WTC11 (cell line): ENCODE results near the gene ARAP2. TPM values are rescaled to one million over a fixed set of nuclear protein-coding genes. Genes with fewer than 3 reads are reported as not detected.

Source experiments
- ATAC-seq: fragments of 200-7000 bp; cut with Tn5 transposase; 2 replicates; pipeline ENCODE4 v1.10.0; 2021; ENCODE audit warnings: mild to moderate bottlenecking, moderate library complexity
- CTCF ChIA-PET: fragments of 300-600 bp; sonication (Branson Sonifier 250); formaldehyde crosslinking; loops from one replicate; lab custom pipeline; 2021; ENCODE audit warnings: antibody characterized with exemption; lab: Charles Lee
- POLR2A ChIA-PET: fragments of 350-600 bp; sonication (Branson Sonifier 250); formaldehyde crosslinking; loops from one replicate; lab custom pipeline; 2021; ENCODE audit warnings: antibody characterized with exemption; lab: Charles Lee
- DNase-seq: peaks from one replicate; pipeline ENCODE4 v3.0.0; 2021; ENCODE audit warnings: low spot score
- H3K27ac Mint-ChIP-seq: 2 replicates; pipeline ENCODE4 v1.8.0; 2021; ENCODE audit warnings: mixed read lengths
- H3K27me3 Mint-ChIP-seq: 2 replicates; pipeline ENCODE4 v1.8.0; 2021; ENCODE audit warnings: low read depth, mild to moderate bottlenecking, moderate library complexity, mixed read lengths
- H3K36me3 Mint-ChIP-seq: 2 replicates; pipeline ENCODE4 v1.8.0; 2021; ENCODE audit warnings: mixed read lengths
- H3K4me1 Mint-ChIP-seq: 2 replicates; pipeline ENCODE4 v1.8.0; 2022; ENCODE audit warnings: mixed read lengths
- H3K4me3 Mint-ChIP-seq: 2 replicates; pipeline ENCODE4 v1.8.0; 2021; ENCODE audit warnings: mild to moderate bottlenecking, moderate library complexity, mixed read lengths
- H3K9me3 Mint-ChIP-seq: 2 replicates; pipeline ENCODE4 v1.8.0; 2021; ENCODE audit warnings: mixed read lengths
- AFF4 ChIP-seq: sonication (generic); formaldehyde crosslinking; IDR thresholded peaks from 2 replicates; pipeline ENCODE4 v1.8.1; 2023; ENCODE audit warnings: mild to moderate bottlenecking, missing genetic modification reagents, borderline replicate concordance
- ATF1 ChIP-seq: sonication (generic); formaldehyde crosslinking; IDR thresholded peaks from 2 replicates; pipeline ENCODE4 v1.8.1; 2023; ENCODE audit warnings: mild to moderate bottlenecking, moderate library complexity, missing genetic modification reagents
- ATF6 ChIP-seq: sonication (generic); formaldehyde crosslinking; IDR thresholded peaks from 2 replicates; pipeline ENCODE4 v1.8.1; 2023; ENCODE audit warnings: mild to moderate bottlenecking, missing genetic modification reagents
- CDX4 ChIP-seq: fragments of 250-450 bp; sonication (Bioruptor Pico); IDR thresholded peaks from 2 replicates; pipeline ENCODE4 v1.9.0; 2021; ENCODE audit warnings: moderate library complexity, mild to moderate bottlenecking, inconsistent platforms, borderline replicate concordance
- ELF4 ChIP-seq: sonication (generic); formaldehyde crosslinking; IDR thresholded peaks from 2 replicates; pipeline ENCODE4 v1.8.1; 2022; ENCODE audit warnings: low read depth, mild to moderate bottlenecking, moderate library complexity, missing genetic modification reagents
- EMX1 ChIP-seq: fragments of 250-450 bp; sonication (Bioruptor Pico); IDR thresholded peaks from 2 replicates; pipeline ENCODE4 v1.8.0; 2021; ENCODE audit warnings: mild to moderate bottlenecking
- NR2C2 ChIP-seq: sonication (generic); formaldehyde crosslinking; IDR thresholded peaks from 2 replicates; pipeline ENCODE4 v1.8.0; 2022; ENCODE audit warnings: mild to moderate bottlenecking, missing genetic modification reagents
- OVOL2 ChIP-seq: fragments of 250-450 bp; sonication (Bioruptor Pico); IDR thresholded peaks from 2 replicates; pipeline ENCODE4 v1.9.0; 2021; ENCODE audit warnings: mild to moderate bottlenecking, borderline replicate concordance
- PREB ChIP-seq: sonication (generic); formaldehyde crosslinking; IDR thresholded peaks from 2 replicates; pipeline ENCODE4 v1.8.1; 2022; ENCODE audit warnings: mild to moderate bottlenecking, missing genetic modification reagents, moderate library complexity, borderline replicate concordance
- PRRX2 ChIP-seq: fragments of 250-450 bp; sonication (Bioruptor Pico); IDR thresholded peaks from 2 replicates; pipeline ENCODE4 v1.8.0; 2021; ENCODE audit warnings: mild to moderate bottlenecking
- SMAD4 ChIP-seq: sonication (generic); formaldehyde crosslinking; IDR thresholded peaks from 2 replicates; pipeline ENCODE4 v1.8.0; 2022; ENCODE audit warnings: mild to moderate bottlenecking, missing genetic modification reagents
- ZMAT4 ChIP-seq: fragments of 250-450 bp; sonication (Bioruptor Pico); IDR thresholded peaks from 2 replicates; pipeline ENCODE4 v1.9.0; 2021; ENCODE audit warnings: mild to moderate bottlenecking
- ZNF121 ChIP-seq: sonication (generic); formaldehyde crosslinking; IDR thresholded peaks from 2 replicates; pipeline ENCODE4 v1.8.0; 2023; ENCODE audit warnings: missing genetic modification reagents
- ZNF138 ChIP-seq: sonication (generic); formaldehyde crosslinking; conservative IDR thresholded peaks from 2 replicates; pipeline ENCODE4 v1.8.1; 2022; ENCODE audit warnings: mild to moderate bottlenecking, moderate library complexity, missing genetic modification reagents
- ZNF232 ChIP-seq: sonication (generic); formaldehyde crosslinking; IDR thresholded peaks from 2 replicates; pipeline ENCODE4 v1.8.0; 2022; ENCODE audit warnings: mild to moderate bottlenecking, missing genetic modification reagents
- ZNF396 ChIP-seq: fragments of 250-450 bp; sonication (Bioruptor Pico); IDR thresholded peaks from 2 replicates; pipeline ENCODE4 v1.8.0; 2021; ENCODE audit warnings: mild to moderate bottlenecking, moderate library complexity, borderline replicate concordance
- ZNF416 ChIP-seq: fragments of 250-450 bp; sonication (Bioruptor Pico); IDR thresholded peaks from 2 replicates; pipeline ENCODE4 v1.9.0; 2021; ENCODE audit warnings: mild to moderate bottlenecking, inconsistent platforms
- ZNF423 ChIP-seq: fragments of 250-450 bp; sonication (Bioruptor Pico); IDR thresholded peaks from 2 replicates; pipeline ENCODE4 v2.1.2; 2022; ENCODE audit warnings: mild to moderate bottlenecking, moderate library complexity
- total RNA-seq: library from RNA; stranded (reverse); gene quantifications from 3 replicates; pipeline ENCODE4 v1.2.3, GENCODE V29; 2021

Gene ARAP2
- total RNA-seq, 1 experiment from 2014 or later = 1.0 TPM

GRCh38 chr4:36065274-36065871 lies 178.9 kb downstream of the ARAP2 start (continued):
- TF ChIP-seq ZNF423 (CRISPR knock-in tag) (no peak), PRRX2 (CRISPR knock-in tag) (no peak), CDX4 (CRISPR knock-in tag) (no peak), AFF4 (CRISPR knock-in tag) (no peak), ATF6 (CRISPR knock-in tag) (no peak)

- no peak overlapping the region for H3K4me3 Mint-ChIP-seq
- ATAC-seq (no peak; the same call in 1 of the 2 replicates), DNase-seq (no peak)
- peaks cover 9% of the 10 kb centered on the region; the same call in 1 of the 2 replicates for H3K9me3 Mint-ChIP-seq
- no peaks in the 10 kb centered on the region for H3K27me3 Mint-ChIP-seq
- CTCF ChIA-PET = no interaction called here
- TF ChIP-seq NR2C2 (CRISPR knock-in tag) (no peak), EMX1 (no peak), ZNF232 (no peak)
- TF ChIP-seq, all 79 proteins: peak for 0
- POLR2A ChIA-PET = no interaction called here
- no peak overlapping the region for H3K27ac Mint-ChIP-seq
- peaks cover 9% of the 10 kb centered on the region for H3K4me1 Mint-ChIP-seq
- no peaks in the 10 kb centered on the region for H3K36me3 Mint-ChIP-seq
Measured at GRCh38 chr4:36064117-36064516, 180.2 kb downstream of the ARAP2 start.

GRCh38 chr4:36056136-36056535 lies 188.2 kb downstream of the ARAP2 start:
- H3K9me3 Mint-ChIP-seq = no peaks in the 10 kb centered on the region
- H3K27me3 Mint-ChIP-seq = no peaks in the 10 kb centered on the region
- peaks cover 10% of the 10 kb centered on the region for H3K4me1 Mint-ChIP-seq
- H3K27ac Mint-ChIP-seq = no peak overlapping the region
- H3K36me3 Mint-ChIP-seq = no peaks in the 10 kb centered on the region
- ChIA-PET POLR2A (no interaction called here), CTCF (no interaction called here)
- no peak for DNase-seq
- no peak for ATAC-seq
- H3K4me3 Mint-ChIP-seq = no peak overlapping the region
- no peak for TF ChIP-seq ZMAT4
- TF ChIP-seq ZNF121 (CRISPR knock-in tag) = no peak
- TF ChIP-seq OVOL2 = no peak
- no peak for TF ChIP-seq AFF4 (CRISPR knock-in tag)
- TF ChIP-seq ZNF232 = no peak
- no peak for TF ChIP-seq ELF4 (CRISPR knock-in tag)
- TF ChIP-seq ZNF396 = no peak
- no peak for TF ChIP-seq SMAD4 (CRISPR knock-in tag)
- TF ChIP-seq ATF1 (CRISPR knock-in tag) = no peak
- TF ChIP-seq ZNF416 (CRISPR knock-in tag) = no peak
- TF ChIP-seq PREB = no peak
- no peak for TF ChIP-seq ZNF138 (CRISPR knock-in tag)
